HuH-7 (cell line): Measurements from ENCODE around the gene PRDM10.
A peak's percentile ranks its signal among the peaks of the same experiment; 100 is the strongest.
"Not testable (repeated sequence)": the region's sequence is repeated elsewhere in the genome, so short reads cannot be mapped to it uniquely, and the experiment has no call there.

ENCODE experiments used
- DNase-seq: peaks from one replicate; pipeline ENCODE4 v3.0.0; 2011; ENCODE audit warnings: low spot score

PRDM10 gene

DNA sequence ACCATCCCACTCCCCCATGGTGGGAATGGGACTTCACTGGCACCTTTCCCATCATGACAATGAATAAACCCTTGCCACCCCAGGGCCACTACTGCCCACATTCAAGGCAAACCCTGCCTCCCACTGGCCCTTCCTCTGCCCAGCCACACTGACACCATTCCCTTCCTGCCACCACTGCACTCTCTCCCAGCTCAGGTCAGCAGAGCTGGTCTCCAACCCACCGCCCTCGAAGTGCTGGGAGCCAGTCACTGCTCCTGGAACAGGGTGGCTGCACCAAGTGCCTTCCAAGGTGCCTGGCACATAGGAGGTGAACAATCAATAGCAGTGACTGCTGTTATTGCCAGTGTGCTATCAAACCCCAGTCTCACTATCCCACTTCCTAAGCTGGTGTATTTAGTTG is 27.1 kb downstream of the PRDM10 start:
- DNase-seq: no peak

DNA sequence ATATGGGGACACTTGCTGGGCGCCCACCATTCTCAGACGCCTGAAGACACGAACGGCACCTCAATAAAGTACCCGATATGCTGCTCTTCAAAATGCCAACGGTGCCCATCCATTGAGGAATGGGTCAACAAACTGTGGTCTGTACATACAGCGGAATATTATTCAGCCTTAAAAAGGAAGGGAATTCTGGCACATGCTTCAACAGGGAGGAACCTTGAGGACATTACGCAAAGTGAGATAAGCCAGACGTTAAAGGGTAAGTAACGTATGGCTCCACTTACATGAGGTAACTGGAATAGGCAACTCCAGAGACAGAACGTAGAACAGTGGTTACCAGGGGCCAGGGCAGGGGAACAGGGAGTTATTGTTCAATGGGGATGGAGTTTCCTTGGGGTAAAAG is 28.0 kb downstream of the PRDM10 start:
- no peak for DNase-seq

DNA sequence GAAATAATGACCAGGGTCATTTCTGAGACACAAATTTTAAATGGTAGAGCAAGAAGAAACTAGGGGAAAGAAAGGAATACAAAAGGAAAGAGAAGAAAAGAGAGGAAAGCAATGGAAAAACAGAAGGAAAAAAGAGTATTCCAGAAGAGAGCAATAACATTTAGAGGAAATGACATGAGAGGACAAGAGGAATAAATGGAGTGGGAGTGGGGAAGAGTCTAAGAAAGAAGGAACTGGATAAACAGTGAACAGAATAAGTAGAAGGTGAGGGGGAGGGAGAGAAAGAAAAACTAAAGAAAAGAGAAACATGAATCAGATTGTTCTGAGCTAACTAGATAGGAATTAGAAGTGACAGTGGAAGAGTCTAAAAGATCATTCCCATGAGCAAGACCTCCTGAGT is 28.4 kb downstream of the PRDM10 start:
- no peak for DNase-seq

DNA sequence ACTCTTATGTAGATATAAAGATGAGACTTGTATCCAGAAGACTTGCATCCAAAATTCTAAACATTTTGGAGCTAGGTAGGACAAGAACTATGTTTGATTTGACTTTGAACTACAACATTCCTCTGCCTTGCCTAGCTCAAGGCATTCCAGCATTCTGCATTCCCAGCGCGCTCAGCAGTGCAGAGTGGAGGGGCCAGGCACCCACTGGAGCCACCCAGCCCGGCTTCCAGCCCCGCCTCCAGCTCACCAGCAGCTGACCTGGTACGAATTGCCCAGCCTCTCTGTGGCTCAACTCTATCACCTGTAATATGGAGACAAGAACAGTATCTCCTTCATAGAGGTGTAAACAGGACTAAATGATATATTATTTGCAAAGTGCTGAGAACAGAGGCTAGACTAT is 28.8 kb downstream of the PRDM10 start:
- peak; percentile 51 for DNase-seq

DNA sequence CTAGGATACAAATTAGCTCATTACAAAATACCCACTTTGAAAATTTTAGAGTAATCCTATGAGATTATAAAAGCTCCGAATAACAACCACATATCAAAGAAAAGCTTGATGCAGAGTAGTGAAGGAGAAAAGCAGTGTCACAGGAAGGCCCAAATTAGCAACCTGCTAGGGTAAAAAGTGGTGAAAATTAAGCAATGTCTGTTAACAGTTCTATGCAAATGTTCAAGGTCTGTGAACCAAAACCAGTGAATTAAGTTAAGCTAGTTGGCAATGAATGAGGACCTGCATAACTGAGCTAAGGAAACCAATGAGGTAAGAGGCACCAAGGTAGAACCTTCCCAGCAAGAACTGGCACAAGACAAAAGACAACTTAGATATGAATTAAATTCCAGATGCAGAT is 29.6 kb downstream of the PRDM10 start:
- DNase-seq: no peak

DNA sequence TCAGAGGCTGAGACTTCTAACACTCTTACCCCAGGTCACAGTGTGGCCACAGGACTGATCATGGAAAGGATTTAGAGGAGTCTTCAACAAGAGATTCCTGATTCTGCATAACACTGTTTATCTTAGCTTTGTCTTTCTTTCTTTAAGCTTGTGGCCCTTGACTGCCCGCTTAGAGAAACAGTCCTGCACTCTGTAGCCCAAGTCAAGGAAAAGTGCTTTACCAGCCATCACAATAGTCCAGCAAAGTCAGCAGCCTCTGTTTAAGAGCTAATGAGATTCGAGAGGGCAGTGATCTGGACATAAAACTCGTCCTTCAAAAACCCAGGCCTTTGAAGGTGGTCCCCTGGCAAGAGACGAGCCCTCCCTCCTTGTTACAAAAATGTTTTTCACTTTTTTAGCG is 30.0 kb downstream of the PRDM10 start:
- DNase-seq: no peak

DNA sequence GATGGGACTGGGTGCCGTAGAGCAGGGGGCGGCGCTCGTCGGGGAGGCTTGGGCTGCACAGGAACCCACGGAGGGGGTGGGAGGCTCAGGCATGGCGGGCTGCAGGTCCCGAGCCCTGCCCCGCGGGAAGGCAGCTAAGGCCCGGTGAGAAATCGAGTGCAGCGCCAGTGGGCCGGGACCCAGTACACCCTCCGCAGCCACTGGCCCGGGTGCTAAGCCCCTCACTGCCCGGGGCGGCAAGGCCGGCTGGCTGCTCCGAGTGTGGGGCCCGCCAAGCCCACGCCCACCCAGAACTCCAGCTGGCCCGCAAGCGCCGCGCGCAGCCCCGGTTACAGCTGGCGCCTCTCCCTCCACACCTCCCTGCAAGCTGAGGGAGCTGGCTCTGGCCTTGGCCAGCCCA is 30.8 kb downstream of the PRDM10 start:
- DNase-seq: not testable (repeated sequence)

DNA sequence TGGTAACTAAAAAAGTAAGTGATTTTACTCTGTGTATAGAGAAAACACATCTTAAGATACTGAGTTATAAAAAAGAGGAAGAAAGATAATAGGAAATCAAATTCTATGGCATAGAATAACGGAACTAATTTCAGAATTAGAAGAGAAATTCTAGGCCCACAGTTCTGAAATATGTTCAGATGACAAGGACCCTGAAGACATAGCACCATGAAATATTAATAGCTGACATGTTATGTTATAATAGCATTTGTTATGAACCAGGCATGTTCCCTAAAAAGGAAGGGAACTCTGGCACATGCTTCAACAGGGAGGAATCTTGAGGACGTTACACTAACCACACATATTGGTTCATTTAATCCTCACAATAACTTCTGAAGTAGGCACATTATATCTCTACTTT is 32.7 kb downstream of the PRDM10 start:
- no peak for DNase-seq

DNA sequence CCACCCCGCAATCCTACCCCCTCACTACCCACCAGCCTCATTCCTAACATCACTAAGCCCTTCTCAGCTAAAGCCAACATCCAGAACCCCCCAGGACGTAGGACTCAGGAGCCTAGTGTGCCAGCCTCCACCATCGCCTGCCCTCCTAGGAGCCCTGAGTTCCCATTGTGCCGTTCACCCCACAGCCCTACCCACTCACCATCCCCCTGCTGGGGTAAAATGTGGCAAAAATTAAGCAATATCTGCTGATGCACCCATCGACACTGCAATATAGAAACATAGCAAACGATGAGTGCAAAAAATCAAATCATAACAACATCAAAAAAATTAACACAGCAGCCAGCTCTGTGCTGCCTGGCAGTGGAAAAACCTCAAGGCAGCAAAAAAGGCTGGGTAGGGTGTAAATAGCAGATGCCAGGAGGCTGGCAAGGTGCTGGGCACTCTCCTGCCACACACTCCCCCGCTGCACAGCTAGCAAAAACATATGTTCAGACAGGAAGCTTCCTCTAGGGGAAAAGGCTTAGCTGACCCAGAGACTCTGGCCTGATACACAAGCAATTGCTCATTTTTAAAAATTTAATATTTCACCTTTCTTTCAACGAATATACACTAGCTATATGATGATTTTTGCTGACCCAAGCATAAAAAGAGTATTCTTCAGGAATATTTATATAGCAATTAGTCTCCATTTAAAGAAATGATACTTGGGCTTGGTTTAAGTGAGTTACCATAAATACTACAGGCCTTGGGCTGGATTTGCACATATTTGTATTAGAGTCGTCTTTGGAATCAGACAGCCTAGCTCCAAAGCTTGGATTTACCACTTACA is 33.8 kb downstream of the PRDM10 start:
- DNase-seq: no peak

DNA sequence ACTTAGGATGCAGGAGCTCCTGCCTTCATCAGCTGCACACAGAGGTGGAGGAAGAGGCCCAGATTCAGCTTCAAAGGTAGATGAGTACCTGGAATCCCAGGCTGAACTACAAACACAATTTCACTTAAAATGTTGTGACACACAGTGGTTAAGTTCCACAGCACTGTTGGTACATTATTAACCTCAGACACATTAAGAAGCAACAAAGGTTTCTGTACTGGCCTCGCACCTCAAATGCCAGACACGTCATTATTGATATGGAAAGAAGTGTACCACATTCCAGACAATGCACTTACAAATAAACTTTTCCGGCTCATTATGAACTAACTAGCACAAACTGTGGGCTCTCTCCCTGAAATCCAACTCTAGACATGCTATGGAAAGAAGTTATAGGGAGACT is 34.6 kb downstream of the PRDM10 start:
- no peak for DNase-seq

DNA sequence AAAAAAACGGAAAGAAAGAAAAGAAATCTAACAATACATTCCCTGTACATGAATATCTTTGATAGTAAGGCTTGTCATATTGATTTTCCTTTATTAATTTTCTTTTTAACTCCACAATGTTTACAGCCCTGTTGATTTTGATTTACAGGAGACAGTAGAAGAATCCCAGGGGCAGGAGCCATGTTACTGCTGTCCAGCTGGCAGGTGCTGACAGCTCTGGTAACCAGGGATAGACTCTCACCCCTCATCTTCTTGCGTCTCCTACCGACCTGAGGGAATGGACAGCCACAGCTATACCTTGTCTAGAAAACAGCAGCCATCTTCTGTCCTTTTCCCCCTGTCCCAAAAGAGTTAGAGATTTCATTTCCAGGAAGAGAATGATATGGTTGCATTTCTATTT is 37.4 kb downstream of the PRDM10 start:
- DNase-seq: no peak

DNA sequence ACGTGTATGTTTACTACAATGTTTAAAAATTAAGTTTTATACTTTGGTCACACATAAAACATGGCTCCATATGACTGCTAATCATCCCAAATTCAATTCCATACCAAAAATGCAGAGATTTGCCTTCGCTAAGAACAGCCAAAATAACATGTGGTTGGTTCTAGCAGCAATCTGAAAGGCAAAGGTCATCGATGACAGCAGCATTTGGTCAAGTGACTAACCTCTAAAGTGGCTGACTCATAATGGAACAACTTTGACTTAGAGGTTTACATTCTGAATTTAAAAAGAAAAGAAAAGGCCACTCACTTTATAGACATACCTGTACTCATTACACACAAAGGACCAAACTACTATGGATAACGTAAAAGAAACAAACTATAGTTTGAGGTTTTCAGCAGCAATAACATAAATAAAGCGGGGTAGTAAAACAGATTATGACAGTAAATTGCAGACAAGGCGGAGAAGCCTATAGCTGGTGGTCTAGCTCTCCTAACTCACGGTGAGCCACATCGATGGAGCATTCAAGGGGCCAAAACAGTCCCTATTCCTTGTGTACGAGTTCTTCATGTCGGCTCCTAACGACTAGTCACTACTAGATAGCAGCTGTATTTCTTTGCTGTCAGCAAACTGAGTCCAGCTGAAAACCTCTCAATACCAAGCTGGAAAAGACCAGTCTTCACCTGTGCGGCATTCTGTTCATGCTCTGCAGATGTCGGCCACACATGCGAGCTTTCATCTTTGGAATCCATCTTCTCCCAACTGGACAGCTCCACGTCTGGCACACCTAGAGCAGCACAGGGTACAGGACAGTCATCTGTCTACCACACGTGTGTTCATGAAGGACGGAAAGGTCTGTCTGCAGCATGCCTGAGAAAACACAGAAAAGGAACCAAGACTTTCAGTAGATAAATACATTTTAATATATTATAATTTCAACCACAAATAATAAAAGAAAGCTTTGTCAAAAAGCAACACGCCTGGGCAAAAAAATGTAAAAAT is 42.1 kb downstream of the PRDM10 start:
- no peak for DNase-seq

DNA sequence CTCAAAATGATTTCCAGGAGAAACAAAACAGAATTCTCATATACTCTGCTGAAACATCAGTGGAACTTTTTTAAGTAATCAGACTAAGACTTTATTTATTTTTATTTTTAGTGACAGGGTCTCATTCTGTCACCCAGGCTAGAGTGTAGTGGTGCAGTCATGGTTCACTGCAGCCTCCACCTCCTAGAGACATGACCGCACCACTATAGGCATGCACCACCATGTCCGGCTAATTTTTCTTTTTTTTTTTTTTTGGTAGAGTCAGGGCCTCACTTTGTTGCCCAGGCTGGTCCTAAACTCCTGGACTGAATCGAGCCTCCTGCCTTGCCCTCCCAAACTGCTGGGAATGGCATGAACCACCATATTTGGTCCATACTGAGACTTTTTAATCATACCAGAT is 42.9 kb downstream of the PRDM10 start:
- no peak for DNase-seq

DNA sequence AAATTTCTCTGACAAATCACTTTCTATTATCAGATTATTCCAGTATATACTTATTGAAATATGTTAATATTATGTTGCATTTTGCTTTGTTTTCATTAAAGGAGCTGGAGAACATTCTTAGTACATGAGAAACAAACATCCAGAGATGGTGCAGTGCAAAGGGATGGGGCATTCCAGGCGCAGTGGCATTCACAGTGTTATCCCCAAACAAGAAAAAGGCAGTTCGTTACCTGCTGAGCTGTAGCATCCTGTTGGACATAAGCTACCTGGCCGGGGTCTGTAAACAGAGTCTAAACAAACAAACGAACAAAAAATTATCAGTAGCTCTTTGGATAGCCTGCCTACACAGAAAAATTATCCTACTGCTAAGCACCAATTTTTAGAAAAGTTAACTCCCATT is 47.4 kb downstream of the PRDM10 start:
- no peak for DNase-seq

DNA sequence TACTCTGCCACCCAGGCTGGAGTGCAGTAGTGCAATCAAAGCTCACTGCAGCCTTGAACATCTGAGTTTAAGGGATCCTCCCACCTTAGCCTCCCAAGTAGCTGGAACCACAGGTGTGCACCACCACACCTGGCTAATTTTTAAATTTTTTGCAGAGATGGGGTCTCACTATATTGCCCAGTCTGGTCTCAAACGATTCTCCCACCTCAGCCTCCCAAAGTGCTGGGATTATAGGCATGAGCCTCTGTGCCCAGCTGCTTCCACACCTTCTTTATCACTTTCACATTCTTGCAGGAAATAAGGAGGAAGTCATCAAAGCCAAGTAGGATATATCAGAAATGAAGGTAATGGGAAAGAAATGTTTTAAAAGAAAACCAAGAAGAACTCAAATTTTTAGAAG is 47.9 kb downstream of the PRDM10 start:
- DNase-seq: not testable (repeated sequence)

DNA sequence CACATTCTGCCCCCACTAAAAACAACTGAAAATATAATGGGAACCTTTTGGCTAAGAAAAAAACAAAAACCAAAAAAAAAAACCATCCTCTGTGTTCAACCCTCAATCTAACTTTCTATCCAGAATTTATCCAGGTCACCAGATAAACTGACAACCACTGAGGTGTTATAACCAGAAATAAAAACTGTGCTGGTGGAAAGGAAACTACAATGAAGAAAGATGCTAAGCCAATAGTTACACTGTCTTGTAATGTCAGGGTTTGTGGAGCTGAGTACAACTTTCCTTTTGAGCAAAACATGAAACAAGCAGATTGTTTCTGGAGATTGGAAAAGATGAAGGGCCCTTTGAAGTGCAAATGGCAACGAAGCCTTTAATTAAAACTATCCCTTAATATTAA is 50.8 kb downstream of the PRDM10 start:
- DNase-seq: no peak

DNA sequence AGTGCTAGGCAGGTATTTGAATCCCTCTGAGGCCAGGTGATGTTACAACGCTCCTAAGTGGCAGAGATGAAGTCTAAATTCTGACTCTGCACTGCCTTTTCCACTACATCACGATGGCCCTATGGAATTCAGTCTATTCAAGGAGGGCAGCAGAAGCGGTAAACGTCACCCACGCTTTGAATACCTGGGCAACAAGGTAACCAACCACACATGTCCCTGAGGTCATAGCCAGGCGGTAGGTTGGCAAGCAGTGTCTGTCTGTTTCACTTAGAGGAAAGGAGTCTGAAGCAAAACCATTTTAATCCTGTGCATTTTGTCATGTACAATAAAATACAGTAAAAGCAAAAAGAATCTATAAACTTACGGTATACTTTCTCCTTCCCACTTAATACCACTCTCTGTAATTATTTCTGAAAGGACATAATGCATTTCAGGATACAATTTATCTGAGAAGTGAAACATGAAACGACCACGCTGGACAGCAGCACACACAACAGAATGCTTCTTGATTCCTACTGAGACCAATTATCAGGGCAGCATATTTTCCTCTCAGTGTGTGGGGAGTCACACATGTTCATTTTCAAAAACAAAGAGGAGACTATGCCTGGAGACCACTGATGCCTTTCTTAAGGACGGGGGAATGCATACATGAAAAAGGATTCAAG is 51.3 kb downstream of the PRDM10 start:
- DNase-seq: no peak

DNA sequence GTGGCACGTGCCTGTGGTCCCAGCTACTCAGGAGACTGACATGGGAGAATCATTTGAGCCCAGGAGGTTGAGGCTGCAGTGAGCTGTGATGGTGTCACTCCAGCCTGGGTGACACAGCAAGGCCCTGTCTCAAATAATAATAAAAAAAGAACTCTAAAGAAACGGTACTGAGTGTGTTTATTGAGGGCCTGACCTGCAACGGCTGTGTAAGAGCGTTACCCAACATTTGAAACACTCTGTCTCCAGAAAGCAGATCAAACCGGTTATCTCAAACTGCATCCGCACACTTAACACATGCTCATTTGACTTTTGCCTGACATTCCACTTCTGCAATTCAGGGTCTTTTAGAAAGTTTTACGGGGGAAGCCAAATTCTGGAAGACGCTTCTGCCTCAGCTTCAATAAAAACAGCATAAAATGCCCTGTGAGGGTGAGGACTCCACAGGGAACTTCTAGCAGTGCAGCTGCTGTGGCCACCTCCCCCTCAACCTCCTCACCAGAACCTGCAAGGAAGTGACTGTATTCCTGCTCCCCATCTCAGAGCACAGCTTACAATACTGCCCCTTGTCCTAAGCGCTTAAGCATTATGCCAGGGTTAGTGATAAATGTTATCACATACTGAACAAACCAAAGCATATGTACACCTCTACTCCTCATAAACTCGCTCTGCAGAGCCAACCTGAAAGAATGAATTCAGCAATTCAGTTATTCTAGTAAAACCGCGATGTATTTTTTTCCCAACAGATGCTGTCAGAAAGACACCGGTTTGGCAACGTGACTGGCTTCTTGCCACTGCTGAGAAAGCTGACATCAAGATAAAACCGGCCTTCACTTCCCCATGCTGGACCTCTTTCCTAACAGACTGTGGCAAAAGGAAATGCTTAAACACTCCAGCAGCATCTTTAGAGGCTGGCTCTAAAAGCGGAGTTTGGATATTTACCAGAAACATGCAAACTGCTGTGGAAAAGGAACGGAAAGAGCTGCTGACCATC is 52.2 kb downstream of the PRDM10 start:
- no peak for DNase-seq

DNA sequence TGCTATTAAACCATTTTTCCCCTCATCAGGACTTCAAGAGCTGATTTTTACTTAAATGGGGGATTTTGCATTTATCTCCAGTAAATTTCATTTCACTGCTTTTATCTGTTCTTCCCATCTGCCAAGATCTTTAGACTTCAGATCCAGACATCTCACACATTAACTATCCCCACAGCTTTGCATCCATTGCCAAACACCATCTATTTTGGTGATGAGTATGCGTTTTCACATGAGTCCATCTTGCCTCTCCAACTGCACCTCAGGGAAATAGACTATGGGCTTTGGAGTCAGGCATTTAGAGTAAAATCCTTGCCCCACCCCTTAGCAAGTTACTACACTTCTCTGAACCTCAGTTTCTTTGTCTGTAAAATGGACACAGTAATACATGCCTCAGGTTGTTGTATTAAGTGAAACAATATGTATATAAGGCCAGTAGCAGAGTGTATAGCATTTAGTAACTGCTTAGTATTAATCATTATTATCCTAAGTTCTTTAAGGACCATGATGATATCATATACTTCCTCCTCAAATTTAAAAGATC is 53.6 kb downstream of the PRDM10 start:
- no peak for DNase-seq

DNA sequence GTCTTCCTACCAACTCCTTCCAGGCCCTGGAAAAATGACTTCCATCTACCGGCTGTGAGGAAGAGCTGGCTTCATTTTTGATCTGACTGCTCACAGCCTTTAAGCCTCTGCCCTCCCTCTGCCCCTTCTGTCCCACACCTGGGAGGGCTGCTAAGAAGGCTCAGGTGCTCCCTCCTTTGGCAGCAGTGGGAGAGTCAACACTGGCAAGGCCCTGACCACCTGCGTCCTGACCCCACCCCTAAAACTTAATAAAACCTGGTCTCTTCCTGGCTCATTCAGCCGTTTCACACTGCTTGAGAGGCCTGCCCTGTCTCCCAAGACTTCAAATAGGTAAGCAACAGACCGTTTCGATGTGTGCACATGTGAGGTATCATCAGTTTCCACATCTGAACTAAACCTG is 55.2 kb downstream of the PRDM10 start:
- no peak for DNase-seq

DNA sequence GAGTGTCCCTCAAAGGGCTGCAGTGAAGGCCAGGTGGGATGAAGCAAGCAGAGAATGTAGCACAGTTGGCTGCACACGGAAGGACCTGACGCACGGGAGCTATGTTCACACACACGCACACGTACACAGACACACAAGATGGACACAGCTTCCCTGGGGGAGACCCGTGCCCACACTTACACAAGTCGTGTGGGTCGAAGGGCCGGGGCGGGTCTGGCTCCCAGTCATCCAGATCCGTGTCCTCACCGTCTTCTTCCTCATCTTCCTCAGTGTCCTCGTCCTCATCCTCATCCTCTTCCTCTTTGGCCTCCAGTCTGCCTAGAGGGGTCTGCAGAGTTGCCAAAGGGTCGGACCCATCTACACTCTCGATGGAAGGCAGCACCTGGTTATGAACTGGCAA is 55.7 kb downstream of the PRDM10 start:
- no peak for DNase-seq
